HG03439 (cell line): Measurements from ENCODE around the gene EFCAB14.
"Not testable (repeated sequence)": the region's sequence is repeated elsewhere in the genome, so short reads cannot be mapped to it uniquely, and the experiment has no call there.

Source experiments
- ATAC-seq: cut with Tn5 transposase; IDR thresholded peaks from one replicate; pipeline ENCODE4 v1.9.1; 2021; ENCODE audit warnings: mild to moderate bottlenecking, moderate library complexity; ENCODE audit not compliant: unreplicated experiment

Gene EFCAB14

DNA sequence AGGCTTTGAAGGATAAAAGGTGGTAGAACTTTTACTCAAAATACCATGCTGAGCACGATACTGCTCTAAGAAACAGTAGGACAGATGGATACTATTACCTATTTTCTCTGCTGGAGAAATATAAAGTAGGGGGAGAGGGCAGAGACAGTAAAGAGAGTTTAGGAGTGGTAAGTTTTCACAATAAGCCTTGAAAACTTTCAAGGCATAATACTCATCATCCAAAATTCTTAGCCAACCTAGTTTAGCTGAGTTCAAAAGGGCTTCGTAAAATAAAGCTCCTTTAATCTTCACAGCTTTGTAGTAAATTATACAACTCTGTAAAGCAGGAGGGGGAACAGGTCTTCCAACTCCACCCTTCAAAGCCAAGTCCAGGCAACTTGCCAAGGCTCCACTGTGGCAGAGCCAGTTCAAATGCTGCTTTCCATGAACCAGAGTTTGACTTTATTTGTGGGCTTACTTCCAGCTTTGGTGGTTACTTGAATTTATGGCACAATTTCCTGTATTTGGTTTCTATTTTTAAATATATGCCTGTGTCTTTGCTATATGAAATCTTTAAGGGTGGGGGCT is 31.7 kb downstream of the EFCAB14 start:
- ATAC-seq, result no peak

DNA sequence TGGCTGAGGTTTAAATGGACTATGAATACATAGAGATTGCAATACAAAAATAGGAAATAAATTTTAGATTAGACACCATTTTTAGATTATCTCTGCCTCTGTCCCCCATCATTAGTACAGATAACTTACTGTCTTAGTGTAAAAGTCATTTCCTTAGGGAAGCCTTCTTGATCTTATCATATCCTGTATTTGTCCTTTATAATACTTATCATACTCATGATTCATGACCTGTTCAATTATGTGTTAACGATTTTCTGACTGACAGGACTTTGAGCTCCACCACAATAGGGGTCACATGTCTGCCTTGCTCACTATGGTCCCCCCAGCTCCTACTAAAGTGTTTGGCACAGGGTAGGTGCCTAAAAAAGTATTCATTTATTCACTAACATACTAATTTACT is 32.7 kb downstream of the EFCAB14 start:
- no peak for ATAC-seq

DNA sequence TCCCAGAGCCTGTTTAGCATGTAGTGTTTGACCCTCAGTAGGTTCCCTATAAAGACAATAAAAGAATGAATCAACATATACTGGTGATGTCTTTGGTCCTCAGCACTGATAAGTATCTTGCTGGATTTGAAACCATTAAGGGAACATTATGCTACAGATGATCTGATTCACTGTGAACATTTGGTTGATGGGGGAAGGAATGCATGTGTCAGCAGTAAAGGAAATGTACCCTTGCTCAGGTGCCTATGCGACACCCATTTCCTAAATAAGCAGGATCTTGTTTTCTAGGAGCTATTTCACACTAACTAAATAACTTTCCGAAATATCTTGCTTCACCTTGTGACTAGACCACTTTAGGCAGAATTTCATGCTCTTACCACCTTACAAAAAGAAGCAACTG is 34.2 kb downstream of the EFCAB14 start:
- ATAC-seq, result no peak

DNA sequence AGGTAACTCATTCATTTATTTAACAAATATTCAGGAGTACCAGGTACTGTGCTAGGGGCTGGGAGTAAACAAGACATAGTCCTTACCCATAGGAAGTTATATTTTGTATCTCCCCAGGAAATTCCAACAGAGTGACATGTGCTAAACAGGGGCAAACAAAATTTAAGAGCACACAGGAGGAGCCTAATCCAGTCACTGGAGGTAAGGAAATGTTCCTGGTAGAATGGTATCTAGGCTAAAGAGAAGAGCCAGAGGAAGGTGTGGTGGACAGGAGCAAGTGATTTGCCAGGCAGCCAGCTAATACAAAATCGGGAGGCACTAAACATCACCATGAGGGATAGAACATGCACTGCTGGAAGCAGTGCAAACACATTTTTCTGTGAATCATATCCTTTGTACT is 36.9 kb downstream of the EFCAB14 start:
- no peak for ATAC-seq

DNA sequence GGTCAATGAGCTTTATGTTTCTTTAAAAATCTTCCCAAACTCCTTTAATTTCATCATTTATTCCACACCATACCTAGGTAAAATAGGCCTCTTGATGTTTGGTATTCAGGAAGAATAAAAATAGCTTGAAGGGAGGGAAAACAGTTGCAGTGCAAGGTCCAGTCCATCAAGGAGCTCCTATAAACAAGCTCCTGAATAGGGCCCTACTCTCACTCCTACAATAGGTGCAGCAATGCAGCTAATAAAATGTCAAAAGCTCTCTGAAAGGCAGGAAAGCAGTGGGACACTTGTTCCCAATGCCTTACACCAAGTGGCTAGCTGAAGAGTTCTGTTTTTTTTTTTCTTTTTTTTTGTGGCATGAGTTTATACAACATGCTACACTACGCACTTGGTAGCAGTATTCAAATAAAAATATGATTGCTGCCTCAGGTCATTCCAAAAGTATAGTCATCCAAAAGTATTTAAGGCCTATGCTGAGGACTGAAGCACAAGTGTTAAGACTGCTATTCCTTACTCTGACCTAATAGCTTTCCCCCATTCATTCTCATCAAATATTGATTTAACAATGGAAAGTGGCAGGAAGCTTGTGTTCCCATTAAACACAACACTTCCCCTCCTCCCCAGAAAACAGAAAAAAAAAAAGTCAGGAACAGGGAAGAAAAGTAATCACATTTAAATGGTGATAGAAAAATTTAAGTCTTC is 37.4 kb downstream of the EFCAB14 start:
- ATAC-seq, result no peak

DNA sequence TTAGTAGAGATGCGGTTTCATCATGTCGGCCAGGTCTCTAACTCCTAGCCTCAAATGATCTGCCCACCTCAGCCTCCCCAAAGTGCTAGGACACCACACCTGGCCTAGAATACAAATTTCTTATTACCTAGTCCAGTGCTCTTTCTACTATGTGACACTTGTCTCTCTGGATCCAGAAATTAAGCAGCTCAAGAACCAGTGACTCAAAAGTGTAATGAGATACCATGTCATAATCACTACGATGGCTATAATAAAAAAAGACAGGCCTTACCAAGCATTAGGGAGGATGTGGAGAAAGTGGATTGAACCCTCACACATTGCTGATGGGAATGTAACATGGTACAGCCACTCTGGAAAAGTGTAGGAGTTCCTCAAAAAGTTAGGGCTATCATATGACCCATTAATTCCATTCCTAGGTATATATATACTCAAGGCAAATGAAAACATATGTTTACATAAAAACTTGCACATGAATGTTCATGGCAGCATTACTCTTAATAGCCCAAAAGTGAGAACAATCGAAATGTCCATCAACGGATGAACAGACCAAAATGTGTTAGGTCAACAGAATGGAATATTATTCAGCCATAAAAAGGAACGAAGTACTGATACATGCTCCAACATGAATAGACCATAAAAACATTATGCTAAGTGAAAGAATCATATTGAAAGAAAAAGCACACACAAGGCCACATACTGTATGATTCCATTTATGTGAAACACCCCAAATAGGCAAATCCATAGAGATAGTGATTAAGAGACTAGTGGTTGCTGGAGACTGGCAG is 38.9 kb downstream of the EFCAB14 start:
- no peak for ATAC-seq

DNA sequence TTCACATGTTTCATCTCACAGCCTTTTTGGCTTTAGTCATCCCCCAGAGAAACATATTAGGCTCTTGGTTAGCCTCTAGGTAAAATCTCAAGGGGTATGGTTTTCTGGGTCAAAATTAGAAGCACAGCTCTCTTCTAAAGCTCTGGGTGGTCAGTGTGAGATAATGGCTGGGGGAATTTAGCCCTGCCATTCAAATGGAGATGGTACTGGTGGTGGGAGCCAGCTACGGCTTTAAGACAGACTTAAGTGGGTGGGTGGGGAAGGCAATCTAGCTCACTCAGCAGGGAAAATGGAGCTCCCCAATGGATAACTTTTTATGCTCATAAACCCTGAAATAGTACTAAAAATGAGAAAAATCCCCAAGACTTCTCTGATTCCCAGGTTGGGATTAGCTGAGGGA is 41.6 kb downstream of the EFCAB14 start:
- ATAC-seq, result no peak

DNA sequence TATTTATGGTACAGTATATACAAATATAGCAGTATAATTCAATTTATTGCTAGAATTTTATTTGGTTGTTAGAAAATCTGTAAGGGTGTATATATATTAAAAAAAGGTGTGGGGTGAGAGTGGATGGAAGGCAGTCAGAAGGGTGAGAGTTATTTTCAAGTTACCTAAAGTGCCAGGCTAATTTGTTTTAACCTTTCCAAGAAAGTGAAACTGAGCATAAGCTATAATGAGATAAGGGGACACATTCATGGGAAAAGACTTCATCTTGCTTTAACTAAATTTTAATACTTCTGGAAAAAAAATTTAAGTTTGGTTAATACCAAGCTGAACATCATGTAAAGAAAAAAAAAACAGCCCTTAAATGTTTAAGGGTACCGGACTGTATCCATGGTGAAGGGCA is 42.4 kb downstream of the EFCAB14 start:
- ATAC-seq, result no peak

DNA sequence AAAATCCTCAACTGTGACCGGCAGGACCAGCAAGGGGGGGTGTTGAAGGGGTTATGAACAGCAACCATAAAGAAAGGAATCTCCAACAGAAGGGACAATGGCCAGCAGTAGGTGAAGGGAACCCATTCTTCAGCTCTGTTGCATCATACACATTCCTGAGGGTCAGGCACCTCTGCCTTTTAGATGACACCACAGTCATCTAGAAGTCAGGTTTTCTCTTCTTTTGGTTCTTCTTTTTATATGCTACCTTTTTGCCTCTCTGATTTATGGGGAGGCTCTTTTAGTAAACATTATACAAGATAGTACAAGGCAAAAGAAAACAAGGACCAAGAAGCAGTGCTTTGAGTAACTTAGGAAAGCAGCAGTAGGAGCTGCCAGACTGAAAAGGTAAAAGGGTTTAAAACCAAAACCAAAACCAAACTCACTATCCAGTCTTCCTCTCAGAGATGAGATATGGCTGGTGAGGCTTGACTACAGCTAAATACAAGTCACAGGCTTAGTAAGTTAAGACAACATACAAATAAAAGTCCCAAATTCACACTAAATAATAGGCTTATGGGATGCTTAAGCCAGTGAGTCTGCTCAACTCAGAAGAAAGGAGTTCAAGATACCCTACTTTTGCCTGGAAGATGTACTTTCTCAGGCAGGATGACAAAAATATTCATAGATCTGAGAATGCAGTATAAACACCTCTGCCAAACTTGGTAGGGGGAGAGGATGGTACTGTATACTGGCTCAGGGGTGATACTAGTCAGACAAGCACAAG is 43.2 kb downstream of the EFCAB14 start:
- ATAC-seq, result no peak

DNA sequence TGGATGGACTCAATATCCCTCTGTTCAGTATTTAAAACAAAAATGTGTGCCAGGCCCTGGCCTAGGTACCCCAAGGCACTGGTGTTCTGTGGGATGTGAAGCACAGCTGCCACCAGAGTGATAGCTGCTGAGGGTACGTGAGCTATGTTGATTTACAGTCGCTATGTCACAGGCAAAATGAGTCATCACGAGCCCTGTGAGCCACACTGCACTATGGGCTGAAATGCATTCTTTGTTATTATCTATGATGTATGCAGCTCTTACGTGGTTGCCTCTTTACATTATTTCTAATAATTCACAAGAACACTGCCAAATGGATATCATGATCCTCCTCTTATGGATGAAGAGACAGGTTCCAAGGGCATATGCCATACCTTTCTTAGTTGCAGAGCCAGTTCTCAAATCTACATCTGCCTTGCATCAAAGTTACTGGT is 45.1 kb downstream of the EFCAB14 start:
- no peak for ATAC-seq

DNA sequence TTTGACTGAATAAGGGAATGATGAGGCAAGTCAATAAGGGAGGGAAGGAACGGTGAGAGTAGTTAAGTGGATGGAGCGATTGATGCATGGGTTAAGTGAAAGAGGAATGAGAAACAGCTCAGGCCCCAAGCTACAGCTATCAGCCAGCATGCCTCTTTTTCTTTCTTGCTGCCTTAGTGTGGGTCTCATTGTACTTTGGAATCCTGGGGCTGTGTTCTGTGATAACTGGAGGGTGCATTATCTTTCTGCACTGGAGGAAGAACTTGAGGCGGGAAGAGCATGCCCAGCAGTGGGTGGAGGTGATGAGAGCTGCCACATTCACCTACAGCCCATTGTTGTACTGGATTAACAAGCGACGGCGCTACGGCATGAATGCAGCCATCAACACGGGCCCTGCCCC is 46.2 kb downstream of the EFCAB14 start:
- ATAC-seq, result no peak

DNA sequence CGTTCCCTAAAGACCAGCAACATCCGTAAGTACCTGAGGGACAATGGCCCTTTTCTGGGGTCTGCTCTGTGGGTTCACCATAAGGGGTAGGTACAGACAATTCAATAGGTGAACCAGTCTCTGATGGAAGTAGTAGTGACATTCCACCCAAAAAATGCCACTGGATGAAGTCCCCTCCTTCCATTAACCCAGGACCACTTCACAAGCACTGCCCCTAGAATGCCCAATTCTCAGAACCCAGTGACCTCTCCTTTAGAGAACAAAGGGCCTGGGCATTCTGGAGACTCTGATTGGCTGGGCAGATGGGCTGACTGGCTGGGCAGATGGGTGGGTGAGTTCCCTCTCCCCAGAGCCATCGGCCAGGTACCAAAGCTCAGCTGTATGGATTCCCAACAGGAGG is 47.4 kb downstream of the EFCAB14 start, which contains the start of gene TEX38:
TSS of gene TEX38 (plus strand) at position 301 of the 400 bp plus-strand sequence. CDS start at position 382, 81 bp downstream.
- no peak for ATAC-seq

DNA sequence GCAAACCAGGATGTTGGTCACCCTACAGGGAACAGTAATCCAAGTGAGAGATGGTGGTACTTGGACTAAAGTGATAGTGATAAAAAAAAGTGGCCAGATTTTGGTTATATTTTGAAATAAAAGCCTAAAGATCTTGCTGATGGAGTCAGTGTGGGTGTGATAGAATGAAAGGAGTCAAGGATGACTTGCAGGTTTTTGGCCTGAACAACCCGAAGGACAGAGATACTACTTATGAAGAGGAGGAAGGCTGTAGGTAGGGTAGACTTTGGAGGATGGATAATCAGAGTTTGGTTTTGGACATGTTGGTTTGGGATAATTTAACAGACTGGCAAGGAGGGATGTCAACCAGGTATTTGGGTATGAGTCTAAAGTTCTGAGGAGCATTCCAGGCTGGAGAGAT is 48.8 kb downstream of the EFCAB14 start:
- no peak for ATAC-seq

DNA sequence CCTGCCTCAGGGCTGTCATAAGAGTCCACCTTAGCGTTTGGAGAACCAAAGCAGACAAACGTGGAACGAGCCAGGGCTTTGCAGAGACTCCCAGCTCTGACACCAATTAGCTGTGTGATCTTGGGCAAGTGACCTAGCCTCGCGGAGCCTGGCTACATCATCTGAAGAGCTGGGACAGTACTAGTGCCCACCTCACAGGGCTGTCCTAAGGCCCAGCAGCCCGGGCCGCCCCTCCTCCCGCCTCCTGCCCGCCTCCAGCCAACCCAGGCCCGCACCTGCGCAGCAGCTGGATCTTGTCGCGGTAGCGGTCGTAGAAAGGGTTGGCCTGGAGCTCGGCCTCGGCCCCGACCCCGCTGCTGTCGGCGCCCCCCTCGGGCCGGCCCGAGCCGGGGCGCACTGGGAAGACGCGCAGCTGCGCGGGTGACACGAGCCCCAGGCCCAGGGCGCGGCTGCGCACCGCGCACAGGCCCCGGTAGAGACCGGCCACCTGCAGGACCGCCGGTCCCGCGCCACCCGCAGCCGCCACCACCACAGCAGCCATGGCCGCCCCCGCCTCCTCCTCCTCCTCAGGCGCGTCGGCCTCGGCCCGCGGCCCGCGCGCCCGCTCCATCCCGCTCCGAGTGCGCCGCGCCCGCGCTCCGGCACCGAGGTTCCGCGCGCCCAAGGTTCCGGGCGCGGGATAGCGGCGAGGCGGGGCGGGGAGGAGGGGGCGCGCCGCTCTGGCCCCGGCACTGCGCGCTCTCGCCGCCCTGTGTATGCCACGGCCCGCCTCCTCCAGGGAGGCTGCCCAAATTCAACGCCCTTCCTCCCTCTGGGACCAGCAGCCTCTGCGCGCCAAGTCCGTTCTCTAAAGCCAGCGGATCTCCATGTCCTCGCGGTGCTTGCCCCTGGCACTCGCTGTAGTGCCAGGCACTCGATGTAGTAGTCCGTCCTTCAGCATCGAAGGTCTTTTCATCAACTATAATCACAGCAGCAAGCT is 50.8 kb downstream of the EFCAB14 start, which contains the start of gene ATPAF1:
TSS of gene ATPAF1 (minus strand) at position 583 of the 979 bp plus-strand sequence. CDS start at position 541, 42 bp downstream.
- ATAC-seq, result peak; percentile 64

DNA sequence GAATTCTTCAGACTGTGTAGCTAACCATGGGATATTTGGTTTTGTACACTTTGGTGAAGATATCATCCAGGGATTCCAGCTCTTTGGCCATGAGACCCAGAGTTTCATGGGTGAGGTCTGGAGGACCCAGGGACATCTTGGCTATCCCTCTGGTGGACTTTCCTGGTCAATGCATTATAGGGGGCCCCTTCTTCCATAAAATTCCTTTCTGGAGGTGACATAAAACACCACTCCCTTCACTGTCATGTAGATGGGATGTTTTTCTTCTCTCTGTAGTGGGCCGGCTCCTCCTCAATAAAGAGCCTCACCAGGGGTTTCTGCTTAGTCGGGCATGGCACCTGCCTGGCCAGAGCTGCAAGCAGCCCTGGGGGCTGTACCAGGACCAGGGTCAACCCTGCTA is 52.9 kb downstream of the EFCAB14 start:
- no peak for ATAC-seq

DNA sequence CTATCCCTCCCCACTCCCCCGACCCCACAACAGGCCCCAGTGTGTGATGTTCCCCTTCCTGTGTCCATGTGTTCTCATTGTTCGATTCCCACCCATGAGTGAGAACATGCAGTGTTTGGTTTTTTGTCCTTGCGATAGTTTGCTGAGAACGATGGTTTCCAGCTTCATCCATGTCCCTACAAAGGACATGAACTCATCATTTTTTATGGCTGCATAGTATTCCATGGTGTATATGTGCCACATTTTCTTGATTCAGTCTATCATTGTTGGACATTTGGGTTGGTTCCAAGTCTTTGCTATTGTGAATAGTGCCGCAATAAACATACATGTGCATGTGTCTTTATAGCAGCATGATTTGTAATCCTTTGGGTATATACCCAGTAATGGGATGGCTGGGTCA is 56.0 kb downstream of the EFCAB14 start:
- not testable (repeated sequence) for ATAC-seq

DNA sequence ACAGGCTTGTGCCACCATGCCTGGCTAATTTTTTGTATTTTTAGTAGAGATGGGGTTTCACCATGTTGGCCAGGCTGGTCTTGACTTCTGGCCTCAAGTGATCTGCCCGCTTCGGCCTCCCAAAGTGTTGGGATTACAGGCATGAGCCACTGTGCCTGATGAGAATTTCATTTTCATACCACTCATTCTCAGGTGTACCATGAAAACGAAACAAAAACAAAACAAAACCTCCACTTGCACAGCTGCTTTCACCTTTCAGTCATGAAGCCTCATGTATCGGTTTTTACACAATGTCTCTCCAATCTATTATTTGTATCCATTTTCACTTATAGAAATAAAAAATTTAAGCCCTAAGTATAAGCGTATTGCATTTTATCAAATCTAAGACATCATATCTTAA is 58.8 kb downstream of the EFCAB14 start:
- peak; percentile 74 for ATAC-seq

DNA sequence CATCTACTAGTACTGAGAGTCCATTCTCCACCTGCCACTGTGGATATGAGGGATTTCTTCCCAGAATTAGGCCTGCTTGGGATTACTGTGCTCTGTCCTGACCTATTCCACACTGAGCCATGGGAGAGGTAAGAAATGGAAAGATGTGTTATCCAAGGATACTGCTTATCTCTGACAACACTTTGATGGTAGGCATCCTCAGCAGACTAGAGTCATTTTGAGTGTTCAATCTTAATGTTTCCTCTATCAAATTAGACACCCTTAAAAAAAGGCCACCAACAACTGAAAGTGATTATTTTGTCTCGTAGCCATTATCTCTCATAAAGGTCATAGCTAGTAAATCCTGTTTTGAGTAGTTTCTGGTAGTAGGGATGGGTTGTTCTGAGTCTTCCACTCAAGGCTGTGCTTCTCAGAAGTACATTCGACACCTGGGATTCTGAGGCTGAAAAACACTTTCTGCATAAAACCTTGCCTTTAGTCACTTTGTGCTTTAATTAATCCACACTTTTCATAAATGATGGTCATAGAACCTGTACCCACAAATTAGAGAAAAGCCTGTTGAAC is 59.5 kb downstream of the EFCAB14 start:
- ATAC-seq, result peak; percentile 12

DNA sequence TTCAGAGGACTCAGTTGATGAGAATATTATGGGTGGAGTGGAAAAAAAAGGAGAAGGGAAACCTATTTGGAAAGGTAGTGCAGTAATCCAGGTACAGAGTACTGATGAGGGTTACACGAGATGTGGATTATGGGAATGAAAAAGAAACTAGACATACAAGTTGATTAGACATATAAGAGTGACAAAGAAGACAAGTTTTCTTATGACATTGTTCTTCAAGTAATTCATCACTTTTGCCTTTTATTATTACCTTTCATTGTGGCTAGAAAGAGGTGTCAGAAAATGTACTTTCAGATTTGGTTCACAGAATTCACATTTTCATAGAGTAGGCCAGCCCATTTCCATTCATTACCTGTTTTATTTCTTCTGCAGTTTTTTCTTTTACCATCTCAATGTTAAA is 61.1 kb downstream of the EFCAB14 start:
- no peak for ATAC-seq

DNA sequence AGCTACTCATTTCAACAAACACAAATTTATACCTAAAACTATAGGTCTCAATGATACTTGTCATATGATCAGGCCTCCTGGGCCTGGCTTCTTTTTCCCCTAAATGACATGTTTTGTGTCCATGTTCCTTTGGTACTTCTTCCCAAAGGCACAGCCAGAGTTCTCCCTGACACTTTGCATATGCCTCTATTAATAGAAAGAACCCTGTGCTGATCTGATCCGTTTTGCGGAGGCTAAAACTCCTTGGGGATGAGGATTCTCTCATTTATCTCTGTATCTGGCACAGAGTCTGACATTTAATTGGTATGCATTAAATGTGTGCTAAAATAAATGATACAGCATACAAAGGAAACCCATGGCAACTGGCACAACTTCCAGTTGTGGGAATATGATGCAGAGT is 62.3 kb downstream of the EFCAB14 start:
- ATAC-seq, result no peak
